ENCODE data around the gene FAM114A1. TPM values are rescaled to one million over a fixed set of nuclear protein-coding genes. Genes with fewer than 3 reads are reported as not detected.

FAM114A1 gene
- total RNA-seq, 2 experiments from 2014 or later, result 0.31 to 0.45 TPM

GRCh38 chr4:38891051-38891983 is 23.7 kb downstream of the FAM114A1 start:
- POLR2A ChIA-PET, result no interaction called here
- peaks cover 13% of the 10 kb centered on the region for H3K4me1 Mint-ChIP-seq

DNA sequence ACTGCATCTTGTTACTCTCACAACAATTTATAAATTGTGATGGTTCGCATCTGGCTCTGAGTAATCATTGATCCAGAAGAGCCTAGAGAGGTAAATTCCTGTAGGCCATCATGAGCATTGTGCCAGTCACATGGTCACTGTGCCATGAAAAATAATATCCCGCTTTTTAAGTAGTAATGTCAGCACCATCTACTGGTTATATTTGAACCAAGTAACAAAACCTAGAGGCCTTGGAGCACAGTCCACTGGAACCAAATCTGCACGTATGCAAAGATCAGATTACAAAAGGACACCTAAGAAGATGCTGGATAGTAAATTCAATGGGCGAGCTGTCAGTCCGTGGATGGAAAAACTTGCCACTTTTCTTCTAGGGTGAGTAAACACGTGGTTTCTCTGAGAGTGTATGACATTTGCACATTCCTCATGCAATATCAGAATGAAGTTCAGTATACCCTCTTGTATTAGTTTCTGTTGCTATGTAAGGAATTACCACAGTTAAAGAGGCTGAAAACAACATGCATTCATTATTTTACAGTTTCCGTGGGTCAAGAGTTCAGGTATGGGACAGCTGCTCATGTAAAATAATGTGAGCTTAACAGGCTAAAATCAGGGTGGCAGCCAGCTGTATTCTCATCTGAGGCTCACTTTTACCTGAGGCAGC is 26.8 kb downstream of the FAM114A1 start:
- CTCF ChIA-PET, result interaction anchor here (0.7 to 1.1 kb wide), 2 partner anchors 241 to 288 kb away, joined by 3 read pairs; partner anchors contain the start of gene WDR19

More at GRCh38 chr4:38891051-38891983, 23.7 kb downstream of the FAM114A1 start:
- no peak overlapping the region for H3K4me3 Mint-ChIP-seq
- H3K27me3 Mint-ChIP-seq, result peaks cover 2% of the 10 kb centered on the region
- no peaks in the 10 kb centered on the region for H3K36me3 Mint-ChIP-seq (ENCODE audit: low read depth)
- no peaks in the 10 kb centered on the region for H3K9me3 Mint-ChIP-seq
- no peak for DNase-seq
- H3K27ac Mint-ChIP-seq, result no peak overlapping the region
- CTCF ChIA-PET, result interaction anchor here (2.0 to 2.1 kb wide), 2 partner anchors 244 kb away, joined by 5 to 6 read pairs; no protein-coding TSS in a partner anchor

GRCh38 chr4:38896940-38897339 is 29.3 kb downstream of the FAM114A1 start:
- Mint-ChIP-seq H3K9me3 (no peaks in the 10 kb centered on the region), H3K27me3 (peaks cover 15% of the 10 kb centered on the region), H3K36me3 (ENCODE audit: low read depth) (no peaks in the 10 kb centered on the region), H3K4me3 (no peak overlapping the region), H3K27ac (no peak overlapping the region), H3K4me1 (no peaks in the 10 kb centered on the region)
- POLR2A ChIA-PET, result no interaction called here
- DNase-seq, result no peak
- CTCF ChIA-PET, result interaction anchor here (1.2 to 1.6 kb wide), 3 partner anchors 12 to 238 kb away, joined by 3 to 4 read pairs (median 3); no protein-coding TSS in a partner anchor

More for the DNA sequence above, 26.8 kb downstream of the FAM114A1 start:
- Mint-ChIP-seq H3K9me3 (no peaks in the 10 kb centered on the region), H3K4me3 (no peak overlapping the region), H3K36me3 (ENCODE audit: low read depth) (no peaks in the 10 kb centered on the region), H3K27ac (no peak overlapping the region), H3K27me3 (peaks cover 12% of the 10 kb centered on the region), H3K4me1 (peaks cover 7% of the 10 kb centered on the region)
- no peak for DNase-seq
- POLR2A ChIA-PET, result no interaction called here

DNA sequence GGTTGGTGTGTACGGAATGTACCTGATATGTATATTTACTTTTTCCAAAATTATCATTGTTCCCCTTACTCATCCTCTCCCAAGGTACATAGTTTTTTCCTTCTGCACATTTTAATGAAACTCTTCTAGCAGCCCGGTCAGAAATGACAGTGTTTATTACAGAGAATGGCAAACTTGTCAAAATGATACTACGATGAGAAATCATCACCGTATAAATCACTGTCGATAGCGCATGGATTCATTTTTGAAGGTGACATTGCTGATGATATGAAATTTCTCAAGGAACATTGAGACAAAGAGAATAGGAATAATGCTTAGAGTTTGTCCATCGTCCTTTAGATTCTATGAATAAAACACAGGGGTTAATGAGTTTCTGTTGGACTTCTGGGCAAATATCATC is 30.6 kb downstream of the FAM114A1 start:
- no peaks in the 10 kb centered on the region for H3K4me1 Mint-ChIP-seq
- POLR2A ChIA-PET, result no interaction called here
- CTCF ChIA-PET, result interaction anchor here (0.6 to 1.6 kb wide), 5 partner anchors 11 to 1242 kb away, joined by 3 to 4 read pairs (median 3); no protein-coding TSS in a partner anchor
- no peak overlapping the region for H3K4me3 Mint-ChIP-seq
- peaks cover 15% of the 10 kb centered on the region for H3K27me3 Mint-ChIP-seq
- H3K27ac Mint-ChIP-seq, result no peak overlapping the region
- no peaks in the 10 kb centered on the region for H3K9me3 Mint-ChIP-seq
- H3K36me3 Mint-ChIP-seq (ENCODE audit: low read depth), result no peaks in the 10 kb centered on the region
- no peak for DNase-seq

DNA sequence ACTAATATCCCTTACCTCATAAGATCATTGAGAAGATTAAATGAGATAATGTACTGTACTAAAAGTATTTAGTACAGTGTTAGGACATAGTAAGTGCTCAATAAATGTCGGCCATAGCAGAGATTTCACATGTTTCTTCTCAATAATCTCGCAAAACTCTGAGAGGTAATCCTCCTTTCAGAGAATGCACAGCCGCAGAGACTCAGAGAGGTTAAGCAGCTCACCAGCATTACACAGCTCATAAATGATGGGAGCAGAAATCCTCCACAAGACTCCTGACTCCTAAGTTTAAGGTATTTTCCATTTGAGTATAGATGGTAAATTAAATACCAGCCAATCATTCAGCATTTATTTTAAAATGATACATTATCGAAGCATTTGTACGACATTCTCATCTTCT is 34.6 kb downstream of the FAM114A1 start:
- H3K4me1 Mint-ChIP-seq, result no peaks in the 10 kb centered on the region
- H3K27me3 Mint-ChIP-seq, result peaks cover 7% of the 10 kb centered on the region
- DNase-seq, result no peak
- H3K27ac Mint-ChIP-seq, result no peak overlapping the region
- H3K36me3 Mint-ChIP-seq (ENCODE audit: low read depth), result no peaks in the 10 kb centered on the region
- POLR2A ChIA-PET, result no interaction called here
- H3K4me3 Mint-ChIP-seq, result no peak overlapping the region
- CTCF ChIA-PET, result interaction anchor here (0.6 to 2.9 kb wide), 10 partner anchors 11 to 733 kb away, joined by 3 to 29 read pairs (median 3); no protein-coding TSS in a partner anchor
- H3K9me3 Mint-ChIP-seq, result no peaks in the 10 kb centered on the region

GRCh38 chr4:38902695-38903094 is 35.1 kb downstream of the FAM114A1 start:
- Mint-ChIP-seq H3K4me3 (no peak overlapping the region), H3K27ac (no peak overlapping the region), H3K27me3 (peaks cover 5% of the 10 kb centered on the region), H3K4me1 (no peaks in the 10 kb centered on the region), H3K36me3 (ENCODE audit: low read depth) (no peaks in the 10 kb centered on the region), H3K9me3 (no peaks in the 10 kb centered on the region)
- CTCF ChIA-PET, result interaction anchor here (0.5 to 2.9 kb wide), 12 partner anchors 10 to 241 kb away, joined by 3 to 29 read pairs (median 3); no protein-coding TSS in a partner anchor
- POLR2A ChIA-PET, result interaction anchor here (0.7 kb wide), 1 partner anchor 567 kb away, joined by 3 read pairs; no protein-coding TSS in a partner anchor
- DNase-seq, result no peak

DNA sequence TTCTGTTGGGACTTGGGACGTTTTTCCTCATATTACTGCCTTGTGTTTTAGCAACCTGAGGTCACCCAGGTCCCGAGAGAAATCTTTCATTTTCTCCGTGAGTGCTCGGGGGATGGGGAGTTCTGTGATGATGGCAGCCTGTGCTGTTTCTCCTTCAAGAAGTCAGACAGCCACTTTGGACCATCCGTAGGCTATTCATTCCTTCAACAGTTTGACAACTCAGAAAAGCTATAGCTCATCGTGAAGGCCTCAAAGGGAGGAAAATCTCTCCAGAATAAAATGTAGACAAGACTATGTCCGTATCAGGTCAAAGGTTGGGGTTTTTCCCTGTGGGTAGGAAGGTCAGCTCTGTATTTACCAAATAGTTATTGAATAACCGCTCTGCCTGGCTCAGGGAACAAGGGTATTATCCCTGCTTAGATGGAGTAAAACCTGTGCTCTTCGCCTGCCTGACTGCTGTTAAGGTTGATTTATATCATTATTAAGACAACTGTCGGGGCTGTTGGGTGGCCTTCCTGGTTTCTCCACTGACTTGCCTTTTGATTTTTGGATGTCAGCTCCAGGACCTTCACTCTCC is 36.6 kb downstream of the FAM114A1 start:
- Mint-ChIP-seq H3K4me3 (no peak overlapping the region), H3K27me3 (peaks cover 2% of the 10 kb centered on the region), H3K4me1 (no peaks in the 10 kb centered on the region), H3K9me3 (no peaks in the 10 kb centered on the region), H3K27ac (no peak overlapping the region), H3K36me3 (ENCODE audit: low read depth) (no peaks in the 10 kb centered on the region)
- DNase-seq, result no peak
- CTCF ChIA-PET, result interaction anchor here (0.5 to 1.4 kb wide), 6 partner anchors 9 to 230 kb away, joined by 3 to 7 read pairs (median 4); no protein-coding TSS in a partner anchor
- POLR2A ChIA-PET, result no interaction called here

- Mint-ChIP-seq H3K36me3 (ENCODE audit: low read depth) (no peaks in the 10 kb centered on the region), H3K27me3 (peaks cover 2% of the 10 kb centered on the region), H3K27ac (no peak overlapping the region), H3K4me1 (no peaks in the 10 kb centered on the region), H3K4me3 (no peak overlapping the region), H3K9me3 (no peaks in the 10 kb centered on the region)
- CTCF ChIA-PET, result interaction anchor here (0.5 to 1.4 kb wide), 6 partner anchors 9 to 230 kb away, joined by 3 to 7 read pairs (median 4); no protein-coding TSS in a partner anchor
- no peak for DNase-seq
- POLR2A ChIA-PET, result no interaction called here
Measured at GRCh38 chr4:38904682-38905081, 37.1 kb downstream of the FAM114A1 start.

GRCh38 chr4:38905652-38906385 is 38.2 kb downstream of the FAM114A1 start:
- no peaks in the 10 kb centered on the region for H3K36me3 Mint-ChIP-seq (ENCODE audit: low read depth)
- no peaks in the 10 kb centered on the region for H3K4me1 Mint-ChIP-seq
- no peaks in the 10 kb centered on the region for H3K9me3 Mint-ChIP-seq
- H3K27me3 Mint-ChIP-seq, result no peaks in the 10 kb centered on the region
- ChIA-PET CTCF (interaction anchor here (0.5 to 1.3 kb wide), 2 partner anchors 229 to 545 kb away, joined by 3 read pairs; no protein-coding TSS in a partner anchor), POLR2A (no interaction called here)
- H3K4me3 Mint-ChIP-seq, result no peak overlapping the region
- no peak for DNase-seq
- no peak overlapping the region for H3K27ac Mint-ChIP-seq

GRCh38 chr4:38907696-38908270 is 40.2 kb downstream of the FAM114A1 start:
- ChIA-PET POLR2A (no interaction called here), CTCF (interaction anchor here (0.6 kb wide), 1 partner anchor 226 kb away, joined by 3 read pairs; no protein-coding TSS in a partner anchor)
- H3K4me3 Mint-ChIP-seq, result no peak overlapping the region
- H3K9me3 Mint-ChIP-seq, result no peaks in the 10 kb centered on the region
- DNase-seq, result no peak
- no peaks in the 10 kb centered on the region for H3K27me3 Mint-ChIP-seq
- H3K4me1 Mint-ChIP-seq, result no peaks in the 10 kb centered on the region
- no peak overlapping the region for H3K27ac Mint-ChIP-seq
- H3K36me3 Mint-ChIP-seq (ENCODE audit: low read depth), result no peaks in the 10 kb centered on the region

DNA sequence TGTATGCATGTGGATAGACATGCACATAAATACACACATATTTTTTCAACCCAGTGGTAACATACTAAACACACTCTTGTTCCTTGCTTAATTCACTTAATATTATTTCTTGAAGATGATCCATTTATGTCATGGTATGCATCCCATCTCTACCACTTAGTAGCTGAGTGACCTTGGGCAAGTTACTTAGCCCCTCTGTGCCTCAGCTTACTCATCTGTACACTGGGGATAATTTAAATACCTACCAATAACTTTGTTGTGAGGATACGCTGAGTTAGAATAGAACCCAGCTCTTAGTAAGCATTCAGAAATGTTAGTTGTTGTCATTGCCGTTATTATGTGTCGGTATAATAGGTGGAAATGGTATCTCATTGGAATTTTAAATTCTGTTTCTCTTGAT is 41.4 kb downstream of the FAM114A1 start:
- ChIA-PET POLR2A (no interaction called here), CTCF (interaction anchor here (0.6 to 1.4 kb wide), 6 partner anchors 11 to 226 kb away, joined by 3 to 7 read pairs (median 4); no protein-coding TSS in a partner anchor)
- H3K9me3 Mint-ChIP-seq, result no peaks in the 10 kb centered on the region

More for the DNA sequence above, 41.4 kb downstream of the FAM114A1 start:
- Mint-ChIP-seq H3K36me3 (ENCODE audit: low read depth) (no peaks in the 10 kb centered on the region), H3K27ac (no peak overlapping the region), H3K27me3 (no peaks in the 10 kb centered on the region), H3K4me1 (peaks cover 2% of the 10 kb centered on the region), H3K4me3 (no peak overlapping the region)
- no peak for DNase-seq

Data from activated CD4-positive, alpha-beta T cell treated with anti-CD3 and anti-CD28 coated beads, Interleukin-2, amount 10 ng/mL, durations not matched to agents 7 days and 5 days (primary cell).